Neural cell (in vitro differentiated cells): ENCODE data around the gene FAM227B.

Source experiments
- CTCF ChIP-seq: fragments of 450-650 bp; IDR thresholded peaks from 2 replicates; pipeline ENCODE4 v1.5.1; 2014; ENCODE audit warnings: antibody characterized with exemption, mild to moderate bottlenecking, moderate library complexity; ENCODE audit not compliant: poor library complexity, severe bottlenecking
- EP300 ChIP-seq: fragments of 450-650 bp; conservative IDR thresholded peaks from 2 replicates; pipeline ENCODE4 v1.6.1; 2014; ENCODE audit warnings: antibody characterized with exemption, mild to moderate bottlenecking, moderate library complexity; ENCODE audit not compliant: poor library complexity, severe bottlenecking
- EZH2 ChIP-seq: fragments of 200-600, 300-800 bp; shearing (Covaris generic), sonication (generic); IDR thresholded peaks from 2 replicates; pipeline ENCODE4 v1.6.1; 2014; ENCODE audit warnings: antibody characterized with exemption, low read length, borderline replicate concordance, mild to moderate bottlenecking; ENCODE audit not compliant: insufficient read depth, poor library complexity, severe bottlenecking
- MXI1 ChIP-seq: fragments of 450-650 bp; conservative IDR thresholded peaks from 2 replicates; pipeline ENCODE4 v1.6.1; 2014; ENCODE audit warnings: antibody characterized with exemption, mild to moderate bottlenecking; ENCODE audit not compliant: poor library complexity, severe bottlenecking
- POLR2AphosphoS5 ChIP-seq: IDR thresholded peaks from 2 replicates; pipeline ENCODE4 v1.6.1; 2012
- REST ChIP-seq: IDR thresholded peaks from 2 replicates; pipeline ENCODE4 v1.6.1; 2012; ENCODE audit warnings: borderline replicate concordance
- SMC3 ChIP-seq: fragments of 450-650 bp; conservative IDR thresholded peaks from 2 replicates; pipeline ENCODE4 v1.6.1; 2014; ENCODE audit warnings: antibody characterized with exemption, mild to moderate bottlenecking, moderate library complexity; ENCODE audit not compliant: poor library complexity
- TAF1 ChIP-seq: IDR thresholded peaks from 2 replicates; pipeline ENCODE4 v1.6.1; 2012; ENCODE audit warnings: low read depth

DNA sequence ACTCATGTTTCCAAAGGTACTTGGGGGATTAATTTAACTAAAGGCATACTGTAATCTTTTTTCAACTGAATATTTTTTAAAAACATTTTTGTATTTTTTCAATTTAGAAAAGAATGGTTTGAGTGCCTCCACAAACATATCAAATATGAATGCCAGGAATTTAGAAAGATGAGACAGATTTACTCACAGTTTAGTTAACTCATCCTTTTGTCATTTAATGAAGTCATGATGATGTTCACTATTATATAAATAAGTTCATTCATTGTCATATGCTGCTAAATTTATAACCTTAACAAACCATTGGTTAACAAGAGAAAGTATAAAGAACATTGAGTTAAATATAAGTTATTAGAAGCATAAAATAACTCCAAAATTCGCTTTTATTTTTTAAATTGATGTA, 147.6 kb downstream of the FAM227B start:
- TF ChIP-seq CTCF (no peak), EZH2 (no peak), POLR2AphosphoS5 (no peak), MXI1 (no peak), REST (no peak), SMC3 (no peak), EP300 (no peak), TAF1 (no peak)
